Mesenchymal stem cell (in vitro differentiated cells and primary cell): ENCODE results near the gene NAV2.
A peak's percentile ranks its signal among the peaks of the same experiment; 100 is the strongest.

ENCODE experiments used
- DNase-seq: peaks from one replicate; pipeline ENCODE4 v3.0.0-alpha.2; 2013
- H2AFZ ChIP-seq: one replicate; pipeline ENCODE4 v1.6.1; 2013; ENCODE audit warnings: low read depth, mild to moderate bottlenecking, control low read depth, inconsistent platforms, low read length, moderate library complexity
- H2AK5ac ChIP-seq: 2 replicates; pipeline ENCODE4 v1.6.1; 2013; ENCODE audit warnings: low read length, moderate library complexity, mild to moderate bottlenecking, inconsistent platforms; ENCODE audit not compliant: severe bottlenecking
- H2BK120ac ChIP-seq: one replicate; pipeline ENCODE4 v1.6.1; 2013; ENCODE audit warnings: low read depth, mild to moderate bottlenecking, inconsistent platforms, low read length, moderate library complexity
- H2BK12ac ChIP-seq, 2 experiments: one replicate each; pipeline ENCODE4 v1.6.1; 2013; ENCODE audit warnings: inconsistent platforms in 2 of 2, low read length in 2 of 2, mild to moderate bottlenecking in 2 of 2, moderate library complexity in 2 of 2, control low read depth in 1 of 2
- H2BK15ac ChIP-seq: one replicate; pipeline ENCODE4 v1.6.1; 2013; ENCODE audit warnings: mild to moderate bottlenecking, low read depth, inconsistent platforms; ENCODE audit not compliant: poor library complexity, severe bottlenecking
- H2BK5ac ChIP-seq: 2 replicates; pipeline ENCODE4 v1.6.1; 2013; ENCODE audit warnings: low read depth, mild to moderate bottlenecking, low read length, control low read depth, inconsistent platforms; ENCODE audit not compliant: poor library complexity, severe bottlenecking
- H3K14ac ChIP-seq, 2 experiments: one replicate each; pipeline ENCODE4 v1.6.1; 2013; ENCODE audit warnings: inconsistent platforms in 2 of 2, low read length in 2 of 2, control low read depth in 1 of 2, mild to moderate bottlenecking in 1 of 2, moderate library complexity in 1 of 2
- H3K18ac ChIP-seq, 2 experiments: one replicate each; pipeline ENCODE4 v1.6.1; 2013; ENCODE audit warnings: inconsistent platforms in 2 of 2, low read length in 2 of 2, control low read depth in 1 of 2, low read depth in 1 of 2, mild to moderate bottlenecking in 1 of 2
- H3K23ac ChIP-seq, 2 experiments: one replicate each; pipeline ENCODE4 v1.6.1; 2013; ENCODE audit warnings: inconsistent platforms in 2 of 2, low read length in 2 of 2, mild to moderate bottlenecking in 2 of 2, moderate library complexity in 2 of 2, control low read depth in 1 of 2
- H3K27ac ChIP-seq: 2 replicates; pipeline ENCODE4 v1.5.1; 2013; ENCODE audit warnings: mild to moderate bottlenecking, moderate library complexity, low read length, control low read depth, inconsistent platforms; ENCODE audit not compliant: poor library complexity, severe bottlenecking
- H3K27me3 ChIP-seq, 2 experiments: 2 replicates each; pipeline versions ENCODE4 v1.6.1 to v1.7.0; 2013; ENCODE audit warnings: low read length in 2 of 2, mild to moderate bottlenecking in 2 of 2, moderate library complexity in 2 of 2, control low read depth in 1 of 2, inconsistent platforms in 1 of 2; ENCODE audit not compliant: control insufficient read depth in 1 of 2, insufficient read depth in 1 of 2
- H3K36me3 ChIP-seq, 2 experiments: 2 replicates each; pipeline versions ENCODE4 v1.6.1 to v1.7.0; 2013; ENCODE audit warnings: low read length in 2 of 2, control low read depth in 1 of 2, inconsistent platforms in 1 of 2, low read depth in 1 of 2, mild to moderate bottlenecking in 1 of 2; ENCODE audit not compliant: insufficient read depth in 2 of 2, control insufficient read depth in 1 of 2
- H3K4ac ChIP-seq, 2 experiments: one replicate each; pipeline ENCODE4 v1.6.1; 2013; ENCODE audit warnings: inconsistent platforms in 2 of 2, low read length in 2 of 2, mild to moderate bottlenecking in 2 of 2, moderate library complexity in 2 of 2, control low read depth in 1 of 2, low read depth in 1 of 2
- H3K4me1 ChIP-seq: 2 replicates; pipeline ENCODE4 v1.6.1; 2013; ENCODE audit warnings: low read depth, low read length, control low read depth; ENCODE audit not compliant: control insufficient read depth, insufficient read depth
- H3K4me2 ChIP-seq: 2 replicates; pipeline ENCODE4 v1.6.1; 2013; ENCODE audit warnings: low read length, mild to moderate bottlenecking, inconsistent platforms; ENCODE audit not compliant: poor library complexity, severe bottlenecking
- H3K4me3 ChIP-seq, 2 experiments: 2 replicates each; pipeline versions ENCODE4 v1.5.1 to v1.7.0; 2013; ENCODE audit warnings: low read length in 2 of 2, mild to moderate bottlenecking in 2 of 2, control low read depth in 1 of 2, low read depth in 1 of 2; ENCODE audit not compliant: insufficient read depth in 1 of 2
- H3K79me1 ChIP-seq: replicated peaks from 2 replicates; pipeline ENCODE4 v1.6.1; 2013; ENCODE audit warnings: mild to moderate bottlenecking, control low read depth, low read length, inconsistent platforms; ENCODE audit not compliant: poor library complexity, severe bottlenecking
- H3K9ac ChIP-seq: 2 replicates; pipeline ENCODE4 v1.7.0; 2013; ENCODE audit warnings: mild to moderate bottlenecking, low read length, moderate library complexity
- H3K9me3 ChIP-seq: 2 replicates; pipeline ENCODE4 v1.7.0; 2013; ENCODE audit warnings: mild to moderate bottlenecking, low read length; ENCODE audit not compliant: control insufficient read depth
- H4K8ac ChIP-seq: one replicate; pipeline ENCODE4 v1.6.1; 2013; ENCODE audit warnings: inconsistent platforms, mild to moderate bottlenecking, low read length, moderate library complexity
- H4K91ac ChIP-seq: one replicate; pipeline ENCODE4 v1.6.1; 2013; ENCODE audit warnings: mild to moderate bottlenecking, low read length, inconsistent platforms
- WGBS: methylation state at CpG from one replicate; pipeline ENCODE4 v1.1.7; 2013; ENCODE audit warnings: mixed read lengths; 5-methylcytosine and 5-hydroxymethylcytosine counted together

The NAV2 gene

DNA sequence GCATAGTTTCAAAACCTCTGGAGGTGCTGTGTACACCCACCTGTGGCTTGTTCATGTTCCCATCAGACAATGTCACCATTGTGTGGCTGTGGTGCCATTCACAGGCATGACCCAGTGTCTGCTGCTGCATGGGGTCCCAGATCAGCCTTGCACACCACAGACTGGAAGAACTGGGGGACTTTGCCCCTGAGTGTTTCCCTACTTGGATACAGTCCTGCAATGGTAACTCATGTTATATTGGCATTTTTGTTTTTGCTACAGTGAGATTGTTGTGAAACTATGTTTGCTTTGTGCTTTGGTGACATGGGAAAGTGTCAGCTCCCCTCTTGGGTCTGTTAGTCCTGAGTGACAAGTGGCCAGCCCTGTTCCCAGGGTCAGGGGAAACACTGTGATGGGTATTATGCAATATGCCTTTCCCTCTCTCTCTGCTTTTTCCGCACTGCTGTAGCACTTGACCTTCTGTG lies 108.8 kb downstream of the NAV2 start:
- peaks cover 10% of the 10 kb centered on the region for H3K4me1 ChIP-seq
- no peaks in the 10 kb centered on the region for H3K9me3 ChIP-seq
- no peak overlapping the region for H4K91ac ChIP-seq
- no peak overlapping the region for H3K27ac ChIP-seq
- peaks cover 44% of the 10 kb centered on the region for H3K79me1 ChIP-seq
- no peak overlapping the region for H2BK15ac ChIP-seq
- H2BK5ac ChIP-seq, result no peak overlapping the region
- H3K9ac ChIP-seq, result no peak overlapping the region
- H2AK5ac ChIP-seq, result no peak overlapping the region
- no peak overlapping the region for H3K23ac ChIP-seq
- WGBS, result 87% methylated on average over 1 of the region's 1 CpG
- H3K4ac ChIP-seq, result no peak overlapping the region
- DNase-seq, result peak; percentile 42
- H2BK12ac ChIP-seq, result no peak overlapping the region
- H3K36me3 ChIP-seq, result peaks cover 0 to 8% of the 10 kb centered on the region in 2 experiments
- no peak overlapping the region for H2AFZ ChIP-seq
- H3K27me3 ChIP-seq, result no peaks in the 10 kb centered on the region
- no peak overlapping the region for H3K18ac ChIP-seq
- H3K4me3 ChIP-seq, result no peak overlapping the region
- no peak overlapping the region for H4K8ac ChIP-seq
- H2BK120ac ChIP-seq, result no peak overlapping the region
- no peak overlapping the region for H3K14ac ChIP-seq
- no peak overlapping the region for H3K4me2 ChIP-seq

DNA sequence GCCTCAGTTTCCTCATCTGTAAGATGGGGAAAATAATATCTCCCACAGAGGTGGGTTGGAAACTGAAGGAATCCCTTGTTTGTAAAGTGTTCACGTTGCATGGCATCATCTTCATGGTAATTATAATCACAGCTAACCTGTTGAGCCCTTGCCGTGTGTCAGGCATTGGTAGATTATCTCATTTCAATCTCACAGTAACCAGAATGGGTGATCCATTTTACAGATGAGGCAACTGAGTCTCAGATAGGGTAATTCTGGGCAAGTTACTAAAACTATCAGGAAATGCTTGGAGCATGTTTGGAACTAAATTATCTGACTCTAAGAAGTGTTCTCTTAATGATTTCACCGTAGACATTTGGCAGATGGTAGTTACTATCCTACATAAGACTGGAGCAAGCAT lies 109.4 kb downstream of the NAV2 start:
- H3K4me3 ChIP-seq, result no peak overlapping the region
- no peak overlapping the region for H3K14ac ChIP-seq
- H3K18ac ChIP-seq, result no peak overlapping the region
- no peak overlapping the region for H3K9ac ChIP-seq
- no peak overlapping the region for H2AFZ ChIP-seq
- H3K27ac ChIP-seq, result no peak overlapping the region
- H3K36me3 ChIP-seq, result peaks cover 2 to 11% of the 10 kb centered on the region in 2 experiments
- H2BK120ac ChIP-seq, result no peak overlapping the region
- peaks cover 46% of the 10 kb centered on the region for H3K79me1 ChIP-seq
- H3K23ac ChIP-seq, result no peak overlapping the region
- no peak overlapping the region for H2AK5ac ChIP-seq
- H4K8ac ChIP-seq, result no peak overlapping the region
- no peak overlapping the region for H3K4me2 ChIP-seq
- no peak for DNase-seq
- no peaks in the 10 kb centered on the region for H3K27me3 ChIP-seq
- H2BK12ac ChIP-seq, result no peak overlapping the region
- no peak overlapping the region for H2BK5ac ChIP-seq
- no peak overlapping the region for H3K4ac ChIP-seq
- H3K9me3 ChIP-seq, result no peaks in the 10 kb centered on the region
- peaks cover 13% of the 10 kb centered on the region for H3K4me1 ChIP-seq
- no peak overlapping the region for H4K91ac ChIP-seq
- H2BK15ac ChIP-seq, result no peak overlapping the region
- 91% methylated on average over 3 of the region's 3 CpGs for WGBS

DNA sequence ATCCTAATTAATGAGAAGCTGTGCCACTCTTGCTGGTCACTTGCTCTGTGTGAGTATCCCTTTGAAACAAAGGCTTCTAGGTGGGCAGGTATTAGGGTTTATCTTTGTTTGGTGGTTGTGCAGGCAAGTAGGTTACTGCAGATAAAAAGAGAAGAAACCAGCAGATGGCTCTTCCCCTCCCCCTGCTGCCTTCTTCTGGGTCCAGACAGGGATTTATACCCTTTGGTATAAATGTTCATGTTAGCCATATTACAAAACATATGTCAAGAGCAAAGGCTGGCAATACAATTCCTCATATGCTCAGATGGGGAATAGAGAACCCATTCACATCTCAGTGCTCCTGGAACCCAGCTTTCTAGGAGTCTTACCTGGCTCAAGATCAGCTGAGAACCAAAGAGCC lies 109.9 kb downstream of the NAV2 start:
- Histone ChIP-seq H3K4me3 (no peak overlapping the region), H3K27ac (no peak overlapping the region), H2AFZ (no peak overlapping the region), H3K9ac (no peak overlapping the region), H3K9me3 (no peaks in the 10 kb centered on the region), H2AK5ac (no peak overlapping the region), H3K27me3 (no peaks in the 10 kb centered on the region), H3K18ac (no peak overlapping the region), H3K4me1 (peaks cover 10% of the 10 kb centered on the region), H4K8ac (no peak overlapping the region), H3K4ac (no peak overlapping the region), H2BK15ac (no peak overlapping the region), H3K79me1 (peaks cover 42% of the 10 kb centered on the region), H2BK12ac (no peak overlapping the region), H3K4me2 (no peak overlapping the region), H2BK120ac (no peak overlapping the region), H2BK5ac (no peak overlapping the region), H4K91ac (no peak overlapping the region), H3K14ac (no peak overlapping the region), H3K23ac (no peak overlapping the region), H3K36me3 (peaks cover 2 to 13% of the 10 kb centered on the region in 2 experiments)
- DNase-seq, result no peak

DNA sequence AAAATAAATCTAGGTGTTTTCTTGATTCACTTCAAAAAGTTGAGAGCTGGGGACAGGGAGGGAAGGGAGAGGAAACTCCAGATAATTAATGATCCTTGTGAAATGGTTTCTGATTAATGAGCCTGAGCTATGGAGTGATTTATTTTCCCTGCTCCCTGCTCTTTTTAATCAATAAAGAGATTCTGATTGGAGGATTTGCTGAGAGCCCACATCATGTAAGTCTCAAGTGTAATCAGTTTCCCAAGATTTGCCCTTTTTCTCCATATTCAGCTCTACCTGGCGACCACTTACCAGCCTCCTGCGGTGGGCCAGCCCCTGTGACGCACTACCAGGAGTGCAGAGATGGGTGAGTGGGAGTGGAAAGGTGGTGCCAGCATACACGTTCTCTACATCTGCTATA lies 114.0 kb downstream of the NAV2 start:
- Histone ChIP-seq H4K8ac (no peak overlapping the region), H3K36me3 (peaks cover 2 to 15% of the 10 kb centered on the region in 2 experiments)
- WGBS, result 100% methylated on average over 4 of the region's 4 CpGs

More for the DNA sequence above, 114.0 kb downstream of the NAV2 start:
- H3K4ac ChIP-seq, result no peak overlapping the region
- peaks cover 37% of the 10 kb centered on the region for H3K79me1 ChIP-seq
- peaks cover 6% of the 10 kb centered on the region for H3K4me1 ChIP-seq
- H3K4me3 ChIP-seq, result no peak overlapping the region
- no peak overlapping the region for H2BK15ac ChIP-seq
- no peak overlapping the region for H3K23ac ChIP-seq
- H2AFZ ChIP-seq, result no peak overlapping the region
- H4K91ac ChIP-seq, result peak overlapping the region; percentile 58
- H3K4me2 ChIP-seq, result no peak overlapping the region
- no peaks in the 10 kb centered on the region for H3K9me3 ChIP-seq
- H3K14ac ChIP-seq, result peak overlapping the region in 1 of 2 experiments; percentile 51
- no peak overlapping the region for H3K27ac ChIP-seq
- no peak overlapping the region for H3K18ac ChIP-seq
- no peak overlapping the region for H2BK12ac ChIP-seq
- H2BK5ac ChIP-seq, result no peak overlapping the region
- no peak for DNase-seq
- H3K27me3 ChIP-seq, result no peaks in the 10 kb centered on the region
- H3K9ac ChIP-seq, result no peak overlapping the region
- H2BK120ac ChIP-seq, result no peak overlapping the region
- H2AK5ac ChIP-seq, result peak overlapping the region; percentile 83
